Skin epidermis (tissue), 12 donors: ENCODE measurements around the gene TRERF1.
"Not testable (repeated sequence)": the region's sequence is repeated elsewhere in the genome, so short reads cannot be mapped to it uniquely, and the experiment has no call there.

Experiments used
- H3K27ac ChIP-seq, 21 experiments: fragments of 200-600 bp; sonication (generic) in 11 of 21; one replicate each; pipeline ENCODE4 v1.5.0; 2020; ENCODE audit warnings: mild to moderate bottlenecking in 3 of 21, inconsistent platforms in 2 of 21, moderate library complexity in 2 of 21
- H3K4me3 ChIP-seq, 7 experiments: fragments of 200-600 bp; sonication (generic) in 2 of 7; one replicate each; pipeline ENCODE4 v1.5.0; 2020; ENCODE audit warnings: inconsistent platforms in 2 of 7, mild to moderate bottlenecking in 2 of 7, moderate library complexity in 1 of 7

The TRERF1 gene

GRCh38 chr6:42324656-42325324 is 126.9 kb downstream of the TRERF1 start:
- not testable (repeated sequence) for H3K27ac ChIP-seq, H3K4me3 ChIP-seq

GRCh38 chr6:42322676-42323075 is 129.1 kb downstream of the TRERF1 start:
- H3K4me3 ChIP-seq: no peak overlapping the region
- H3K27ac ChIP-seq: no peak overlapping the region

GRCh38 chr6:42321976-42322375 is 129.8 kb downstream of the TRERF1 start:
- H3K27ac ChIP-seq: no peak overlapping the region

GRCh38 chr6:42320762-42321161 is 131.0 kb downstream of the TRERF1 start:
- no peak overlapping the region for H3K4me3 ChIP-seq
- H3K27ac ChIP-seq: no peak overlapping the region

More at GRCh38 chr6:42321976-42322375, 129.8 kb downstream of the TRERF1 start:
- H3K4me3 ChIP-seq: no peak overlapping the region

GRCh38 chr6:42318480-42318879 is 133.2 kb downstream of the TRERF1 start:
- Histone ChIP-seq H3K4me3 (no peak overlapping the region), H3K27ac (no peak overlapping the region)

- H3K4me3 ChIP-seq: no peak overlapping the region
- peak overlapping the region in 10 of 21 experiments; percentile 20 to 62 (median 42) for H3K27ac ChIP-seq
Measured at GRCh38 chr6:42316981-42317380, 134.7 kb downstream of the TRERF1 start.

- no peak overlapping the region for H3K4me3 ChIP-seq
- H3K27ac ChIP-seq: peak overlapping the region in 9 of 21 experiments; percentile 35 to 61 (median 50)
Measured at GRCh38 chr6:42315991-42316970, 135.4 kb downstream of the TRERF1 start.

GRCh38 chr6:42315259-42315990 is 136.3 kb downstream of the TRERF1 start:
- H3K4me3 ChIP-seq: no peak overlapping the region
- peak overlapping the region in 5 of 21 experiments; percentile 50 to 61 (median 54) for H3K27ac ChIP-seq

- Histone ChIP-seq H3K4me3 (no peak overlapping the region), H3K27ac (peak overlapping the region in 2 of 21 experiments; percentile 54 to 58)
Measured at GRCh38 chr6:42314571-42315258, 137.0 kb downstream of the TRERF1 start.

- H3K4me3 ChIP-seq: no peak overlapping the region
- H3K27ac ChIP-seq: no peak overlapping the region
Measured at GRCh38 chr6:42313941-42314570, 137.7 kb downstream of the TRERF1 start.

GRCh38 chr6:42313038-42313437 is 138.7 kb downstream of the TRERF1 start:
- H3K27ac ChIP-seq: no peak overlapping the region

GRCh38 chr6:42307141-42307470 is 144.6 kb downstream of the TRERF1 start:
- H3K27ac ChIP-seq: no peak overlapping the region
- no peak overlapping the region for H3K4me3 ChIP-seq

More at GRCh38 chr6:42313038-42313437, 138.7 kb downstream of the TRERF1 start:
- H3K4me3 ChIP-seq: no peak overlapping the region

- no peak overlapping the region for H3K4me3 ChIP-seq
- no peak overlapping the region for H3K27ac ChIP-seq
Measured at GRCh38 chr6:42306439-42307140, 145.1 kb downstream of the TRERF1 start.

- H3K4me3 ChIP-seq: no peak overlapping the region
- no peak overlapping the region for H3K27ac ChIP-seq
Measured at GRCh38 chr6:42304053-42304712, 147.5 kb downstream of the TRERF1 start.

- no peak overlapping the region for H3K27ac ChIP-seq
- H3K4me3 ChIP-seq: no peak overlapping the region
Measured at GRCh38 chr6:42302411-42302810, 149.3 kb downstream of the TRERF1 start.

GRCh38 chr6:42301986-42302385 is 149.7 kb downstream of the TRERF1 start:
- Histone ChIP-seq H3K4me3 (no peak overlapping the region), H3K27ac (no peak overlapping the region)

GRCh38 chr6:42300701-42301100 is 151.0 kb downstream of the TRERF1 start:
- Histone ChIP-seq H3K27ac (no peak overlapping the region), H3K4me3 (no peak overlapping the region)

- Histone ChIP-seq H3K4me3 (no peak overlapping the region), H3K27ac (no peak overlapping the region)
Measured at GRCh38 chr6:42300185-42300584, 151.5 kb downstream of the TRERF1 start.
